NCI-H2029 treated with DMSO at 0.1 percent for 48 hours (cell line): ENCODE results near the gene TARS2.

Experiments used
- DNase-seq: peaks from one replicate; lab custom pipeline; 2025; lab: John Stamatoyannopoulos, UW

Gene TARS2

GRCh38 chr1:150507912-150508864 is 21.0 kb downstream of the TARS2 start, which contains the start of gene ECM1:
TSS of gene ECM1 (plus strand) at chr1:150508109. CDS start at chr1:150508210, 101 bp downstream.
- no peak for DNase-seq

- no peak for DNase-seq
These were observed 21.8 kb downstream of the TARS2 start for GRCh38 chr1:150508982-150509381.

- no peak for DNase-seq
These were observed 24.3 kb downstream of the TARS2 start for GRCh38 chr1:150511551-150511950.

DNA sequence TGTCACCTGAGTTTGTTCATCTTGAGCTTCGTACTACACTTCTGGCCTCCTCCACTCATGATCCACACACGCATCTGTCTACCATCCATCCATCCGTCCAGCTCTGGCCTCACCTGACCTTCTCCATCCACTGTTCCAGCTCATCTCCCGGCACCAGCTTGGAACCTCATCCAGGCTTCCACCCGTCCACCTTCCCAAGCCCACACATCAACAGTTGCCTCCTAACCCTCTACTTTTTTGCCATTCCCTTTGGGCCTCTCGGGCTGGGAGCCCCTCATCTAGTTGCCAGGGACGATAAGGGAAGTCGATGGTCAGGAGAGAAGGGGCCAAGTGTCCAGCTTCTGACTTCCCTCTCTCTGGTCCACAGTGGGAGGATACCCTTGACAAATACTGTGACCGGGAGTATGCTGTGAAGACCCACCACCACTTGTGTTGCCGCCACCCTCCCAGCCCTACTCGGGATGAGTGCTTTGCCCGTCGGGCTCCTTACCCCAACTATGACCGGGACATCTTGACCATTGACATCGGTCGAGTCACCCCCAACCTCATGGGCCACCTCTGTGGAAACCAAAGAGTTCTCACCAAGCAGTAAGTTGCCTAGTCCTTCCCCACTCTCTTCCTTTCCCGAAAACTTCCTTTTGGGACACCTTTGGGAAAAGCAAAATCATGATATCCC is 24.9 kb downstream of the TARS2 start:
- no peak for DNase-seq

- DNase-seq = no peak
These were observed 25.6 kb downstream of the TARS2 start for GRCh38 chr1:150512846-150513245.

DNA sequence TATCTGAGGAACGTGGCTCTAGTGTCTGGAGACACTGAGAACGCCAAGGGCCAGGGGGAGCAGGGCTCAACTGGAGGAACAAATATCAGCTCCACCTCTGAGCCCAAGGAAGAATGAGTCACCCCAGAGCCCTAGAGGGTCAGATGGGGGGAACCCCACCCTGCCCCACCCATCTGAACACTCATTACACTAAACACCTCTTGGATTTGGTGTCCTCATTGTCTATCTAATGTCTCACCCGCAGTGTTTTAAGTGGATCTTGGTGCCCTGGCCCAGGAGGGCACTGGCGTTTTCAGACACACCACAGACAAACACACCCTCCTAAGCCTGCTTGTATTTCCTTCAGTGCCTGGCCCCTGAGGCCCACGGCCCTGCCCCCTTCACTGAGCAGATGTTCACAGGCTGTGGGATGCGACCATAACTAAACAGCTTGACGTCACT is 26.2 kb downstream of the TARS2 start:
- DNase-seq = no peak

DNA sequence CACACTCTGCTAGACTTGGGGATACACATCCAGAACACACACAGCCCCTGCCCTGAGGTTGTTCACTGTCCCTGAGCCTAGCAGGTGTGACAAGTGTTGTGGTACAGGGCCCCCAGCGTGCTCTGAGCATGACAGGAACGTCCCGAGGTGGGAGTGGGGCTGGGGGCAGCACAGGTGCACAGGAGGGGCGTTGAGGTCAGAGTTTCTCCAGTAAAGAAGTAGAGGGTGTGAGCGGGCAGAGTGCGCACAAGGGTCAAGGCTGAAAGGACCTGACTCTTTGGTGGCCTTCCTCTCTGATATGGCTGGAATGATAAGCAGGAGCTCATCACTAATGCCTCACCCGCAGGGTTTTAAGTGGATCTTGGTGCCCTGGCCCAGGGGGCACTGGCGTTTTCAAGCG is 27.0 kb downstream of the TARS2 start:
- no peak for DNase-seq

GRCh38 chr1:150514913-150515327 is 27.7 kb downstream of the TARS2 start:
- no peak for DNase-seq

DNA sequence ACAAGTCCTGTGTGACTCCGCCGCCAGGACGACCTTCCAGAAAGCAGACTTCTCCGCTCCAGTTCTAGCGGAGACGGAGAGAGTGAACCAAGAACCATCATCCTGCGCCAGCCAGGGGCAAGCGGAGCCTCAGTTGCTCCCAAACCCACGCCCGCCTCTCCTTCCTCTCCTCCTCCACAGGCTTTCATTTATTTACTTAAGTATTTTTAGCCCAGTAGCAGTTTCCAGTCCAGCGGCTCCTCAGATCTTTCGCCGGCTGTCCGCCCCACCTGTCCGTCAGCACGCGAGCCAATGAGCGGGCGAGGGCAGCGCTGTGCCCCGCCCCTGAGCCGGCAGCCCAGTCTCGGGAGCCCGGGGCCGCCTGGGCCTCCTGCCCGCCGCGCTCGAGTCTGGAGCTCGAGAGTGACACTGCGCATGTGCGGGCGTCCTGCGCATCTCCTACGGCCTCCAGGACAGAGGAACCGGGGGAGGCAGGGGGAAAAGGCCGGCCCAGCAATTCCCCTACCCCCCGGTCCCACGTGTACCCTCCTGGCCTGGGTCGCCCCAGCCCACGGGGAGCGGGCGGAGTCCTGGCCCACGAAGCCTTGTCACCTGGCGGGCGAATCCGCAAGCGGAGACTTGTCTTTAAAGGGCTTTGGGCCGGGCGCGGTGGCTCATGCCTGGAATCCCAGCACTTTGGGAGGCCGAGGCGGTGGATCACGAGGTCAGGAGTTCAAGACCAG is 28.3 kb downstream of the TARS2 start, which contains the start of gene FALEC:
Gene FALEC, plus strand, starts transcription at position 425 of the 722 bp plus-strand sequence.
- peak; percentile 64 for DNase-seq

- DNase-seq = no peak
These were observed 28.9 kb downstream of the TARS2 start for GRCh38 chr1:150516050-150516591.

GRCh38 chr1:150516616-150517015 is 29.4 kb downstream of the TARS2 start:
- no peak for DNase-seq

GRCh38 chr1:150521196-150521968 is 34.2 kb downstream of the TARS2 start:
- DNase-seq = no peak

GRCh38 chr1:150525348-150525747 is 38.1 kb downstream of the TARS2 start:
- no peak for DNase-seq

DNA sequence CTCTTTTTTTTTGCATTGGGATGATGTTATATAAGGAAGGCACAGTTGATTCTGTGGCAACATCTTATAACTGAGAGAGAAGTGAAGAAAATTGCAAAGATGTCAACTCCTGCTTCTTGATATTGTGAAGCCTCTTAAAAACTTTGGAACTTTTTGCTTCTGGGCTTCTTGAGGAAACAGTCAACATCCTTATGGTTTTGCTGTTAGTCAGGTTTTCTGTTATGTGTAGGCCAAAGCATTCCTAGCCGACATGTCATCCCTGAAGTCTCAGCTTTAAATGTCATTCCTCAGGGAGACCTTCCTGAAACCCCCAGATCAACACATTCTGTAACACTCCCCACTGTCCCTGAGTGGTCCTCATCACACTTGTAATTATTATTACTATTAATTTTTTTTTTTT is 41.0 kb downstream of the TARS2 start:
- DNase-seq = no peak

GRCh38 chr1:150529017-150529416 is 41.8 kb downstream of the TARS2 start:
- no peak for DNase-seq

GRCh38 chr1:150530491-150531159 is 43.4 kb downstream of the TARS2 start:
- DNase-seq = no peak

GRCh38 chr1:150532860-150533259 is 45.6 kb downstream of the TARS2 start:
- DNase-seq = no peak

DNA sequence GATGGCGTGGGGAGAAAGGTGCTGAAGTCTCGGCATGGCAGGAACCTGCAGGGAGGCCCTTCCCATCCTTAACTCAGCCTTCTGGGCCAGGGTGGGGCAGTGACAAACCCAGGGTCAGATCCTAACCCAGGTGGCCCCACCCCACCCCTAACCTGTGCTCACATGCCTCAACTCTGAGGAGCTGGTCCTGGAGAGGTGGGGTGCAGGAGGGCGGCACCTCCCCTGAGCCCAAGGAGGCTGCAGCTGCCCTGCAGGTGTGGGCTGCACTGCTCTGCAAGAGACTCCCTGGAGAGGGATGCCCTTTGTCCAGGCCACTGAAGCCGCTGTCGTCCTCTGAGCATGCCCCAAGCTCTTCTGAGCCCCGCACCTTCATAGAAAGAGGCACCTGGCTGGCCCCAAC is 46.8 kb downstream of the TARS2 start:
- no peak for DNase-seq

DNA sequence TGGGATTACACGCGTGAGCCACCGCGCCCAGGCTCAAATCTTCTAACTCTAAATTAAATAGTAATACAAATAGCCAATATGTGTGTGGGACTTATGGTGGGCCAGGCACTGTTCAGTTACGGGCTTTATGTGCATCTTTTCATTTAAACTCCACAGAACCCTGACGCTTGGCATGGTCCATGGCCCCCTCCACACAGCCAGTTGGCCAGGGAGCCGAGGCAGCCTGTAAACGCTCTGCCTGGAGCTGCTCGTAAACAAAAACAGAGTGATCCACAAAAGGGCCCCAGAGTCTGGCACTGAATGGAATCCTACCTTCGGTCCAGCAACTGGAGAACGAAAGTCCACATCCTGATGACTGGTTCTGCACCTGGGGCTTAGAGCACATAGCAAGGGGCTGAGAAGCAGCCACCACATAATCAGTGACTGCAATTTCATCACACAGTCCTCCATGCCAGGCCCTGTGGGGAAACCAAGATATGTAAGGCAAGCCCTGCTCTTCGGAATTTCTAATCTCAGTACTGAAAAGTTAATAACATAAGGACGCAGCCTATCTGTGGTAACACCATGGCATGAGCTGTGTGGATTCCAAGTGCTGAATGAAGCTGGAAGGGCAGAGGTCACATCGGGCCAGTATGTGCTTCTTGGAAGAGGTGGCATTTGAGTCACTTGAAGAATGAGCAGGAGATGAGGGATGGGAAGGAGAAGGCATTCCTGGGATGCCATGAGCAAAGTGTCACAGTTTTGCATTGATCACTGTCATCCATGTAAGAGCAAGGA is 48.5 kb downstream of the TARS2 start:
- DNase-seq = no peak
